Activated CD4-positive, alpha-beta T cell treated with anti-CD3 and anti-CD28 coated beads, Interleukin-2, amount 50 U/mL, for 24 hours (primary cell): ENCODE data around the gene SPPL3.
"Not testable (repeated sequence)": the region's sequence is repeated elsewhere in the genome, so short reads cannot be mapped to it uniquely, and the experiment has no call there.

Experiments
- DNase-seq, 2 donors: peaks; one replicate each; pipeline ENCODE4 v3.0.0-alpha.2; 2020; ENCODE audit warnings: low read depth in 1 of 2, low spot score in 1 of 2

The SPPL3 gene

DNA sequence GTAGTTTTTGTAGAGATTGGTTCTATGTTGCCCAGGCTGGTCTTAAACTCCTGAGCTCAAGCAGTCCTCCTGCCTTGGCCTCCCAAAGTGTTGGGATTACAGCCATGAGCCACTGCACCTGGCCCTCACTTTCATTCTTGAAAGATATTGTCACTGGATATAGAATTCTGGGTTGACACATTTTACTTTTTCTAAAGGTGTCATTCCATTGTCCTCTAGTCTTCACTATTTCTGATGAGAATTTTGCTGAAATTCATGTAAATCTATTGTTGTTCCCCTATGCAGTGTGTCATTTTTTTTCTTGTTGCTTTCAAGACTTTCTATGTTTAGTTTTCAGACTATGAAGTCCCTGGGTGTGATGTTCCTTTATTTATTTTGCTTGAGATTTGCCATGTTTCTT is 149.4 kb downstream of the SPPL3 start:
- no peak for DNase-seq

DNA sequence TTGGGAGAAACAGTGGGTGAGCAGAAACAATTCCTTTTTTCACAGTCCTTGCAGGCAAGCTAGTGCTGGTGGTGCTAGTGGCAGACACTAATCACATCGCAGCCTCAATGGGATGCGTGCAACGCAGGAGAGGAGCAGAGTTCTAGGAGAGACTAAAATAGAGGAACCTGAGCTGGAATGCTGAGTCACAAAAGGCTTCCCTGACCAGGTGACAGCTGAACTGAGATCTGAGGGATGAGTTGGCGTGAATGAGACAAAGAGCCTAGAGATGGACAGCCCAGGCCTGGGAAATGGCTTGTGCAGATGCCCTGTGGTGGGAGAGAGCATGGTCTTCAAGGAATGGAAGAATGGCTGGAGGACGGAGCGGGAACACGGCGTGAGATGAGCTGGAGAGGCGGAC is 152.8 kb downstream of the SPPL3 start:
- DNase-seq = no peak

DNA sequence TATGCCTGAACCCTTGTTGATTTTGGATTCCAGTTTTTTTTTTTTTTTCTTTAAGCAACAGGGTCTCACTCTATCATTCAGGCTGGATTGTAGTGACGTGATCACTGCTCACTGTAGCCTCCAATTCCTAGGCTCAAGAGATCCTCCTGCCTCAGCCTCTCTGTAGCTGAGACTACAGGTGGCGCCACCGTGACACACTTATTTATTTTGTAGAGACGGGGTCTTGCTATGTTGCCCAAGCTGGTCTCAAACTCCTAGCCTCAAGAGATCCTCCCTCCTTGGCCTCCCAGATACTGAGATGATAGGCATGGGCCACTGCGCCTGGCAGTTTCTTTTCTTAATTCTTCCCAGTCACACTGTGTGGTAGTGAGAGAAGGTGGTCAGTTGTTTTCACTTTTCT is 153.4 kb downstream of the SPPL3 start:
- no peak for DNase-seq

DNA sequence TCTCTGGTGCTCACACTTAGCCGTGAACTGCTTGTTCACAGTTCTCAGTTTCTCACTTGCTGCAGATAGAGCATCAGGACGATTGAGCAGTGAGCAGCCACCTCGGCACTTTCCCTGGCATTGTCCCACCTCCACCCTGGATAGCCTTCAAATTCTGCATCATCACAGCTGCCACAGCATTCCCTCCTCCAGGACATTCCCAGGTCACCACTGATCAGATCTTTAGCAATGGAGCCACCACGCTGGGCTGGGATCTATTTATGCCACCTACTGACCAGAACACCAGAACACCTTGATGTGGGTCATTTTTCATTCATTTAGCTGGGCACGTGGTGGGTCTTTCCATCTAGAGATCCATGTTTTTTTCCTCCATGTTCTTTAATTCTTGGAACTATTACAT is 154.9 kb downstream of the SPPL3 start:
- DNase-seq = no peak

DNA sequence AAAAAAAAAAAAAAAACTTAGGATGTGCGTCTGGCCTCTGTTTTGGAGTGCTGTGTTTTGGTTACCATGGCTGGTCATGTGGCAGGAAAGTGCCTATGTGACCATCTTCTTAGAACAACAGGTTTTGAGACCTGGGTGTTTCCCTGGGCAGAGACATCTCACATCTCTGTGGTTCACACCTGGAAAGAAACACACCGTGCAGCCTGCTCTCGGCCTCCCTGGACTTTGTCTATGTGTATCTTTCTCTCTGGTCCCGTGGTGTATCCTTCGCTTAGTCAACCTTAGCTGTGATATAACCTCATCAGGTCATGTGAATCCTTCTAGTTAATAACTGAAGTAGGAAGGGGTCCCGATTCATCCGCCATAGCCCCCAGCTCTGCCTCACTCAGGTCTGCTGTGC is 155.9 kb downstream of the SPPL3 start:
- no peak for DNase-seq

DNA sequence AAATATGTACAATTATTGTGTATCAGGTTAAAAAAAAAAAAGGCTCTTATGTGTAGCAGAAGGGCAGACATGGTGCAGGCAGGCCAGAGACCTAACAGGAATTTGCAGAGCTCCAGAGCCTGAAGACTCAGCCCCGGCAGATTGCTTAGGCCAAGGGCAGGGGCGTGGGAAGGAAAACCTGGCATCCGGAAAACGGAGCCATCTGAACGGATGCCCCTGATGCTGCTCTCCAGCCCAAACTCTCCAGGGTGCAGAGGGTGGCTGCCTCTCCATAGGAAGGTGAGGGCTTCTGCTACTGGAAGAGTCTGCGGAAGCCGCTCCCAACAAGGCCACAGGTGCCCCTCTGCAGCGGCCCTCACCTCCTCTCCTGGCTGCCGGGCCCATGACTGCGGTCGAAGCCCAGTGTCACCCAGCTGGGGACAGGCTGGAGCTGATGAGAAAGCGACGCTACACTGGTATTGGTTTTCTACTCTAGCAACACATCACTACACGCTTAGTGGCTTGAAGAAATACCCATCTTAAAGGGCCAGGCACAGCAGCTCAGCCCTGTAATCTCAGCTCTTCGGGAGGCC is 159.2 kb downstream of the SPPL3 start:
- no peak for DNase-seq

DNA sequence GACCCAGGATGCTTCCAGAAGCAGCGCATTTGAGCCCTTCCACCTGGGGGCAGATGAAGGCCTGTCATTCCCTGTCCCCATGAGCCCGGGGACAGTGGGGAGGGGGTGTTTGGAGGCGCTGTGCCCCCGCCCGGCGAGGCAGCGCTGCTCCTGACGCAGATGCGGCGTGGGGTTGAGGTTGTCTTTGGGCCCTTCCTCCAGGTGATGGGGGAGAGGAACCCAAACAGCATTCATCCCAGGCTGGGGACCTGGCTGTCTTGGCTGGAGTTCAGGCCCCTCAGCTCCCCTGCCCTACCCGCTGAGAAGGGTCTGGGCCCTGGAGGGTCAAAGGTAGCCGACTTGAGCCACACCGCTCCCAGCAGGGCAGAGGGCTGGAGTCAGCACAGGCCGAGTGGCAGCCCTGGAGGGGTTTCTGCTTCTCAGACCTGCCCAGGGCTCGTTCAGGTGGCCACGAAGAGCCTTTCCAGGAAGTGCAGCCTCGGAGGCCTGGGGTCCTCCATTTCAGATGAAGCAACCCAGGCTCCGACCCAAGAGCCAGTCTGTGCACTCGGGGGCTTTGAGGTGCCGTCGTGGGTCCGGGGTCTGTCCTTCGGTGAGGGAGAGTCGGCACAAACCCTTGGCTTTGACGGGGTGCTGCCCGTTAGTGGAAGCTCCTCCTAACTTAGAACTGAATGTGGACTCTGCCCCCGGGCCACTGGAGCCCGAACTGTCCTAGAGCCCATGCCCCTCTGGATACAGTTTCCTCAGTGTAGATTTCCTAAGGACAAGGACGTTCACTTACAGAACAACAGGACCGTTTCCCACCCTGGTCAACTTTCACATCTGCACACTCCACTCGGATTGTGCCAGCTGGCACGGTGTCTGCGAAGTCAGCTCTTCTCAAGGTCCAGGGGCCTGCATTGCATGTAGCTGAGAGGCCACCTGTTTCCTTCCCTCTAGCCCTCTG is 162.4 kb downstream of the SPPL3 start:
- no peak for DNase-seq

DNA sequence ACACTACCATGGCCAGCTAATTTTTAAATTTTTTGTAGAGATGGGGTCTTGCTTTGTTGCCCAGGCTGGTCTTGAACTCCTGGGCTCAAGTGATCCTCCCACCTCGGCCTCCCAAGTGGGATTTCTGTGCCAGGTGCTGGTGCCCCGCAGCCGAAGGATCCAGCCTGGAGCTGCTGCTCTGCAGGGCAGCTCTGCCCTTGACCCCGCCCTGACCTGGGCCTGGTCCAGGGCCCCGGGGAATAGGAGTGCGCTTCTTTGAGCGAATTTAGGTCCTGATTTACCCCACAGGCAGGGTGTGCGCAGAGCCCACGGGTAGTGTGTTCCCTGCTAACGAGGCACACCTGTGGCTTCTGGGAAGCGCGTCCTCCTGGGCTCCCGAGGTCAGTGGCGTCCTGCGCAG is 163.3 kb downstream of the SPPL3 start:
- DNase-seq = no peak

DNA sequence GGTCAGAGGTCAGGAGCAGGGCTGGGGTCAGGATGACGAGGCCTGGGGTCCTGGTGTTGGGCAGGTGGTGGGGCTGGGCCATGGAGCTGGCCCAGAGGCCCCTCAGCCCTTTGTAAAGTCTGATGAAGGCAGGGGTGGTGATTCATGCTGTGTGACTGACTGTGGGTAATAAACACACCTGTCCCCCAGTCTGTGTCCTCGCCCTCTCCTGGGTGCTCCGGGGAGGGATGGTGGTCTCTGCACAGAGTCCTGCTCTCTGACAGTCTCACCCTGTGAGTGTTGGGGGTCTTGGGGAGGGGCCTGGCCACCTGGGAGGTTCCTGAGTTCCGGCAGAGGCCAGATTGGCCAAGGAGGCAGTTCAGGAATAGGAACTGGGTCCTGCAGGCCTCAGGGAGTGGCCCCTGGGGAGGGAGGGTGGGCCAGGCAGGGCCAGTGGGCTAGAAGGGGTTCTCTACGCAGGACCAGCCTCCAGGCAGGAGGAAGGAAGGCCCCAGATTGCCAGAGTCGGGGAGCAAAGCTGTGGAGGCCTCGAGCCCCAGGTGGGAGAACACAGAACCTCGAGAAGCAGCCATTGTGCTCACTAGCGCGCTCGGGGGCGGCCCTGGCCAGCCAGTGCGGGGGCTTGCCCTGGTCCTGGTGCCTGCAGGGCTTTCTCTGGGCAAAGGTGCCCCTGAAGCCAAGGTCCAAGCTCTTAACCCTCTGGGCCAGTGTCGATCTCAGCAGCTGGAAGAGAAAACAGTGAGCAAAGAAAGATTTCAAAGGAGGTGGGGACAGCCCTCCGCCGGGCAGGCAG is 164.1 kb downstream of the SPPL3 start:
- DNase-seq = no peak

DNA sequence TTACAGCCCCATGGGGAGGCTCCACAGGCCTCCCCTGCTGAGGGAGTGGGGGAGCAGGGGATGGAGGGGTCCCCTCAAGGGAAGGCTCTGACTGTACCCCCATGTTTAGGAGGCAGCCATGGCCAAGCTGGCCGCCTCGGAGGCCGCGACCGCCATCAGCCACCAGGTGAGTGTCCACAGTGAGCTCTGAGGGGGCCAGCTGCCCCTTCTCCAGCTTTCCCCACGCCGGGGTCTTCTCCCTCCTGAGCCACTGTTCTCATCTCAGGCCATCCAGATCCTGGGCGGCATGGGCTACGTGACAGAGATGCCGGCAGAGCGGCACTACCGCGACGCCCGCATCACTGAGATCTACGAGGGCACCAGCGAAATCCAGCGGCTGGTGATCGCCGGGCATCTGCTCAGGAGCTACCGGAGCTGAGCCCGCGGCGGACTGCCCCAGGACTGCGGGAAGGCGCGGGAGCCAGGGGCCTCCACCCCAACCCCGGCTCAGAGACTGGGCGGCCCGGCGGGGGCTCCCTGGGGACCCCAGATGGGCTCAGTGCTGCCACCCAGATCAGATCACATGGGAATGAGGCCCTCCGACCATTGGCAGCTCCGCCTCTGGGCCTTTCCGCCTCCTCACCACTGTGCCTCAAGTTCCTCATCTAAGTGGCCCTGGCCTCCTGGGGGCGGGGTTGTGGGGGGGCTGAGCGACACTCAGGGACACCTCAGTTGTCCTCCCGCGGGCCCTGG is 165.0 kb downstream of the SPPL3 start:
- no peak for DNase-seq

DNA sequence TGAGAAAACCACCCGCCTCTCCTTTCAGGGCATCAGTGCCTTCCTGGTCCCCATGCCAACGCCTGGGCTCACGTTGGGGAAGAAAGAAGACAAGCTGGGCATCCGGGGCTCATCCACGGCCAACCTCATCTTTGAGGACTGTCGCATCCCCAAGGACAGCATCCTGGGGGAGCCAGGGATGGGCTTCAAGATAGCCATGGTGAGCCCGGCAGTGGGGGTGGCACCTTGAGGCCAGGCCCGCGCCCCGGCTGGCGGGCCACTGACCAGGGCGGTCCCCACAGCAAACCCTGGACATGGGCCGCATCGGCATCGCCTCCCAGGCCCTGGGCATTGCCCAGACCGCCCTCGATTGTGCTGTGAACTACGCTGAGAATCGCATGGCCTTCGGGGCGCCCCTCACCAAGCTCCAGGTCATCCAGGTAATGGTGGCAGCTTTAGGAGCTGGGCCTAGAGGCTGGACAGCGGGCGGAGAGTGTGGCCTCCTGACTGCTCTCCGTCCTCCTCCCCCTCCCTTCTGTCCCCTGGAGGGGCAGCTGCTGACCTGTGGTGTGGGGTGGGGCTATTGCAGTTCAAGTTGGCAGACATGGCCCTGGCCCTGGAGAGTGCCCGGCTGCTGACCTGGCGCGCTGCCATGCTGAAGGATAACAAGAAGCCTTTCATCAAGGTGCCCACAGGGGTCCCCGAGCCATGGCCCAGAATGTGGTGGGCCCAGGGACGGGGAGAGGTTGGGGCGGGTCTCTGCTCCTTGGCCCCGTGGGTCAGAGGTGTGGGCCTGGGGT is 165.7 kb downstream of the SPPL3 start:
- DNase-seq = no peak

DNA sequence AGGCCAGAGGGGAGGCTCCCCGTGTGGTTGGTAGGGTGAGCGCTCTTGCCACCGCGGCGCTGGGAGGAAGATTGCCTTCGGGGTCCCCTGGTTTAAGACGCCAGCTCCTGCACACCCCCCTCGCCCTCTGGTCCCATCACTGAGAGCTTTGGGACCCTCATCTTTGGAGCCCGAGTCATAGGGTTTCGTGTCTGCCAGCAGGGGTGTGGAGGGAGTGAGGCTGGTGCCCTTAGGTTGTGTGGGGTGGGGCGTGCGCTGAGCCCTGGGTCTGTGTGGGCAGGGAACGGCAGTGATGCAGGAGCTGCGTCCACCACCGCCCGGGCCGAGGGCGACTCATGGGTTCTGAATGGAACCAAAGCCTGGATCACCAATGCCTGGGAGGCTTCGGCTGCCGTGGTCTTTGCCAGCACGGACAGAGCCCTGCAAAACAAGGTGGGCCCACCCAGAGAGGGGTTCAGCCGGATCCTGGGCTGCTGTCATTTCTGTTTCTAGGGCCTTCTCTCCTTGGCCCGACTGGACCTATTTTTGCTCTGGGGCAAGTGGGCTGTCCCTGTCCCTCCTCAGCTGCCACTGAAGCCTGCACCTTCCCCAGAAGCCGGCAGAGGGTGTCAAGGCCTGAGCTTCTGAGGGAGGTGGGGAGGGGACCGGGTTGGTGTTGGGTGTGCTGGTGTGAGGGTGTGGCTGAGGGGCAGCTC is 166.5 kb downstream of the SPPL3 start:
- DNase-seq = no peak

DNA sequence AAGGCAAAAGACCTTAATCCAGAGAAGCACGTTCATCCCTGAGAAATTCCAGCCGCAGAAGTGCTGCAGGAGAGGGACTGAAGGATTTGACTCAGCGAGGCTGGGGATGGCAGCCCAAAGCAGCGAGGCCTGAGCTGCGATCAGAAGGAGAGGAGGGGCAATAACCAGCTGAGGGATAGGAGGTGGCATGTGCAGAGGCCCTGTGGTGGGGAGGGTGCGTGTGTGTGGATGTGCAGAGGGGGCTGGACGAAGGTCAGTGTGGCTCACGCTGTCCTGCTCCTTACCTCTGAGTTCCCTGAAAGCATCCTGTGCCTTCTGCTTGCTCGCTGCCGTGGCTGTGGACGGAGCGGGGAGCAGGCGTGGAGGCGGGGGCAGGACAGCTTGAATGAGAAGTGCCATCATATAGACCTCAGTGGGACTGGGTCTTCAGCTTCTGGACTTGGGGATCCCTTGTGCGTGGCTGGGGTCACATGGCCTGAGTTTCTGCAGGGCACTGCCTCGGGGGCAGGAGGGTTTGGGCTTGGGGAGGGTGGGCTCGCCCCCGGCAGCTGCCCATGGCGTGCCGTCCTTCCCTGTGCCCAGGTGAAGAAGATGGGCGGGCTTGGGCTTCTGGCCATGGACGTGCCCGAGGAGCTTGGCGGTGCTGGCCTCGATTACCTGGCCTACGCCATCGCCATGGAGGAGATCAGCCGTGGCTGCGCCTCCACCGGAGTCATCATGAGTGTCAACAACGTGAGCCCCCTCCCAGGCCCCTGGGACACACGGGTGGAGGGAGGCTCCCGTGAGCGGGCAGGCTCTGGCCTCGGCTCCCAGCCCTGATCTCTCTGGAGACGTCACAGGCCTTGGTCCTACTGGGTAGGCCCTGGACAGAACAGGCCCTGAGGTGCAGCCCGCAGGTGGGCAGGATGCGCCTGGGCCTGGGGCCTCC is 167.5 kb downstream of the SPPL3 start:
- no peak for DNase-seq

DNA sequence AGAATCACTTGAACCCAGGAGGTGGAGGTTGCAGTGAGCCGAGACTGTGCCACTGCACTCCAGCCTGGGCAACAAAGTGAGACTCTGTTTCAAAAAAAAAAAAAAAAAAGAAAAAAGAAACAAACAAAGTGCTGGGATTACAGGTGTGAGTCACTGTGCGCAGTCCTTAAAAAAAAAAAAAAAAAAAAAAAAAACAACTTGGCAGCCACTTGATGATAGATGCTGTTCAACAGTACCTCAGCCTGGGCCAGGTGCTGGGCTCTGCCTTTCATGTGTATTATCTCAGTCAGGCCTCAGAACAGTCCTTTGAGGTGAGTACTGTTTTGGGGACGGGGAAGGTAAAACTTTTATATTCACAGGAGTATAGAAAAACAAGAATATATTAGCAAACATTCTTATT is 169.0 kb downstream of the SPPL3 start:
- no peak for DNase-seq

DNA sequence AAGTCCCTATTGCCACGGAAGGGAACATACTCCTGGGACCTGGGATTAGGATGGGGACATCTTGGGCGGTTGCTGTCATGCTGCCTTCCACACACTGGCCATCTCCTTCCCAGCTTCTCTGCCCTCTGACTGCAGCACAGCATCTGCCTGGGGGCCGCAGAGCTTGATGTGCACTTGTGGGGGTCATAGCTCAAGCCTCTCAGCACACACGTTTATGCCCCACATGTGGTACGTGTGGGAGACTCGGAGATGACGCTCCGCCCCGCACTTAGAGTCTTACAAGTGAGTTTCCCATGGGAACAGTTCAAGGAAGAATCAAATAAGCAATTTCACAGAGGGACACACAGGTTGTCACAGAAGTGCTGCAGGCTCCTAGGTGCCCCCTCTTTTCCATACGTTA is 169.9 kb downstream of the SPPL3 start:
- no peak for DNase-seq

DNA sequence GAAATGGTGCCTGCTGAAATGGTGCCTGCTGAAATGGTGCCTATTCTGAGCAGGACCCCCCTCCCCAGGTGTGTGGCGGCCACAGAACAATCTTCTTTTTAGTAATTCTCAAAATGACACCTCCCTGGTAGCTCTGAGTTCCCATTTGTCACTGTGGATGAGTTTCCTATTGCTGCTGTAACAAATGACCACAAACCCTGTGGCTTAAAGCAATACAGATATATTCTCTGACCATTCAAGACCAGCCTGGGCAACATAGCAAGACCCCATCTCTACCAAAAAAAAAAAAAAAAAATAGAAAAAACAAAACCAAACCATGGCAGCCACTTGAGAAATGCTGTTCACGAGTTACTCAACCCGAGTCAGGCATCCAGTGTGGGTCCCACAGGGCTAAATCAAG is 170.6 kb downstream of the SPPL3 start:
- no peak for DNase-seq

DNA sequence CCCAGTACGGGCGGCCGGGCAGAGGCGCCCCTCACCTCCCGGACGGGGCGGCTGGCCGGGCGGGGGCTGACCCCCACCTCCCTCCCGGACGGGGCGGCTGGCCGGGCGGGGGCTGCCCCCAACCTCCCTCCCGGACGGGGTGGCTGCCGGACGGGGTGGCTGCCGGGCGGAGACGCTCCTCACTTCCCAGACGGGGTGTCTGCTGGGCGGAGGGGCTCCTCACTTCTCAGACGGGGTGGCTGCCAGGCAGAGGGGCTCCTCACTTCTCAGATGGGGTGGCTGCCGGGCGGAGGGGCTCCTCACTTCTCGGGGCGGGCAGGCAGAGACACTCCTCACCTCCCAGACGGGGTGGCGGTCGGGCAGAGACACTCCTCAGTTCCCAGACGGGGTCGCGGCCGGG is 172.0 kb downstream of the SPPL3 start:
- DNase-seq = not testable (repeated sequence)

DNA sequence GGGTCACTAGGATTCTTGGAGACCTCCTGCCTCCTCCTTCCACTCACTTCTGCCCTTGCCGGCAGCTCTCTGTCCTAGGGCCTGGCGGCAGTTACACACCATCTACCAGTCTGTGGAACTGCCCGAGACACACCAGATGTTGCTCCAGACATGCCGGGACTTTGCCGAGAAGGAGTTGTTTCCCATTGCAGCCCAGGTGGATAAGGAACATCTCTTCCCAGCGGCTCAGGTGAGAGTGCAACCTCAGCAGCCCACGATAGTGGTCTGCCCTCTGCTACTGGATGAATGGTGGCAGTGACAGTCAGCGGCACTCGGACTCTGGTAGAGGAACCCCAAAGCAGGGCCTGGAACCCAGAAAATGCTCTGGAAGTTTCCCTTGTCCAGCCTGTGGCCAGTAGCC is 177.2 kb downstream of the SPPL3 start:
- no peak for DNase-seq

DNA sequence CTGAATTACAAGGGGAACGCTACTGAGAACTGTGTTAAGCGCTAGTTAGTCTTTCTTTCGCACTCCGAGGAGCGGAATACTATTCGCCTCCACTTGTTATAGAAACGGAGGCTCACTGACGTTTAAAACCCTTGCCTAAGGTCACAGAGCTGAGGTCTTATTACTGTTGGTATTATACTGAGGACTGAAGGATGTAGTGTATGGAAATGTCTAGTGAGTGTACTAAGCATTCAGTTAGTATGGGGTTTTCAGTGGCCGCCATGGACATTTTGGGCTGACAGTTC is 177.7 kb downstream of the SPPL3 start:
- DNase-seq = no peak
